Epidermal melanocyte (primary cell): Measurements from ENCODE around the gene SHC1.
A peak's percentile ranks its signal among the peaks of the same experiment; 100 is the strongest.

Experiments used
- DNase-seq: peaks from one replicate; pipeline ENCODE4 v3.0.0; 2011; ENCODE audit warnings: low spot score; ENCODE audit not compliant: insufficient read length

SHC1 gene

GRCh38 chr1:154970631-154971340 is at the start of gene SHC1:
Gene SHC1 (minus strand): TSS chr1:154970747. CDS start chr1:154970526, 221 bp downstream.
- DNase-seq: peak; percentile 90

GRCh38 chr1:155019377-155020245 is 49.1 kb upstream of the SHC1 start:
- DNase-seq: no peak

GRCh38 chr1:155018617-155019348 is 48.2 kb upstream of the SHC1 start:
- DNase-seq: no peak

GRCh38 chr1:155017946-155018316 is 47.4 kb upstream of the SHC1 start:
- no peak for DNase-seq

- DNase-seq: peak; percentile 77
Observed at GRCh38 chr1:155017041-155017945, 46.7 kb upstream of the SHC1 start.

GRCh38 chr1:155016231-155016831 is 45.8 kb upstream of the SHC1 start:
- DNase-seq: no peak

GRCh38 chr1:155015527-155016230 is 45.1 kb upstream of the SHC1 start:
- no peak for DNase-seq

- DNase-seq: no peak
Observed at GRCh38 chr1:155014709-155015508, 44.4 kb upstream of the SHC1 start.

- no peak for DNase-seq
Observed at GRCh38 chr1:155013632-155014031, 43.1 kb upstream of the SHC1 start.

GRCh38 chr1:155012776-155013602 is 42.4 kb upstream of the SHC1 start:
- DNase-seq: no peak

- peak; percentile 79 for DNase-seq
Observed at GRCh38 chr1:155012026-155012546, 41.5 kb upstream of the SHC1 start.

- DNase-seq: no peak
Observed at GRCh38 chr1:155011437-155012025, 41.0 kb upstream of the SHC1 start.

GRCh38 chr1:155011004-155011416 is 40.5 kb upstream of the SHC1 start:
- no peak for DNase-seq

- no peak for DNase-seq
Observed at GRCh38 chr1:155010211-155010918, 39.8 kb upstream of the SHC1 start.

GRCh38 chr1:155009742-155010141 is 39.2 kb upstream of the SHC1 start:
- DNase-seq: no peak

- no peak for DNase-seq
Observed at GRCh38 chr1:155009221-155009711, 38.7 kb upstream of the SHC1 start.
